GM18508 (cell line): ENCODE measurements around the gene HEXIM1.

Experiments
- ATAC-seq: cut with Tn5 transposase; IDR thresholded peaks from one replicate; pipeline ENCODE4 v1.9.1; 2021; ENCODE audit warnings: moderate number of reproducible peaks; ENCODE audit not compliant: insufficient read depth, unreplicated experiment

The HEXIM1 gene

GRCh38 chr17:45144199-45145034 lies 3.9 kb upstream of the HEXIM1 start:
- ATAC-seq: no peak

GRCh38 chr17:45145035-45145389 lies 3.3 kb upstream of the HEXIM1 start:
- ATAC-seq: no peak

GRCh38 chr17:45146166-45146565 lies 2.1 kb upstream of the HEXIM1 start:
- no peak for ATAC-seq

GRCh38 chr17:45146592-45146889 lies 1.7 kb upstream of the HEXIM1 start:
- ATAC-seq: no peak

- no peak for ATAC-seq
Measured at GRCh38 chr17:45146890-45147580, 1.2 kb upstream of the HEXIM1 start.

GRCh38 chr17:45147581-45148182 lies 593 bp upstream of the HEXIM1 start:
- ATAC-seq: peak; percentile 27

GRCh38 chr17:45149037-45149668 lies 878 bp downstream of the HEXIM1 start:
- no peak for ATAC-seq

- no peak for ATAC-seq
Measured at GRCh38 chr17:45149669-45150664, 1.7 kb downstream of the HEXIM1 start.

- ATAC-seq: no peak
Measured at GRCh38 chr17:45150911-45151809, 2.9 kb downstream of the HEXIM1 start.

- ATAC-seq: no peak
Measured at GRCh38 chr17:45155029-45155428, 6.8 kb downstream of the HEXIM1 start.

- no peak for ATAC-seq
Measured at GRCh38 chr17:45155483-45155882, 7.2 kb downstream of the HEXIM1 start.

- no peak for ATAC-seq
Measured at GRCh38 chr17:45156242-45156641, 8.0 kb downstream of the HEXIM1 start.

- no peak for ATAC-seq
Measured at GRCh38 chr17:45160447-45161287, 12.4 kb downstream of the HEXIM1 start.

GRCh38 chr17:45161288-45162024 lies 13.2 kb downstream of the HEXIM1 start, which contains the start of gene HEXIM2:
Gene HEXIM2 (plus strand): TSS chr17:45161875. CDS start chr17:45162794, 919 bp downstream.
- ATAC-seq: peak; percentile 79

GRCh38 chr17:45162025-45162687 lies 13.9 kb downstream of the HEXIM1 start:
- no peak for ATAC-seq

- ATAC-seq: no peak
Measured at GRCh38 chr17:45164734-45165269, 16.5 kb downstream of the HEXIM1 start.
